Breast epithelium (tissue), 3 donors: Measurements from ENCODE around the gene CAMTA1.

Source experiments
- POLR2A ChIP-seq: fragments of 450-650 bp; IDR thresholded peaks from one replicate; pipeline ENCODE4 v1.6.1; 2016; ENCODE audit warnings: antibody characterized with exemption, mild to moderate bottlenecking, moderate library complexity
- TF ChIP-seq, protein P1 (sequence below), 3 donors: fragments of 450-650 bp; IDR thresholded peaks; one replicate each; pipeline ENCODE4 v1.5.1; 2016 to 2017; ENCODE audit warnings: antibody characterized with exemption in 3 of 3, mild to moderate bottlenecking in 3 of 3, moderate library complexity in 3 of 3

DNA sequence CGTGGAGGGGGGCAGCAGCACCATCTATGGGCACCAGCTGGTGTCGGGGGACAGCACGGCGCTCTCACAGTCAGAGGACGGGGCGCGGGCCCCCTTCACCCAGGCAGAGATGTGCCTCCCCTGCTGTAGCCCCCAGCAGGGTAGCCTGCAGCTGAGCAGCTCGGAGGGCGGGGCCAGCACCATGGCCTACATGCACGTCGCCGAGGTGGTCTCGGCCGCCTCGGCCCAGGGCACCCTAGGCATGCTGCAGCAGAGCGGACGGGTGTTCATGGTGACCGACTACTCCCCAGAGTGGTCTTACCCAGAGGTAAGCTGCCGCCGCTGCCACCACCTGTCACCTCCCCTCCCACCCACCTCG lies 879.6 kb downstream of the CAMTA1 start:
- TF ChIP-seq, protein P1, sequence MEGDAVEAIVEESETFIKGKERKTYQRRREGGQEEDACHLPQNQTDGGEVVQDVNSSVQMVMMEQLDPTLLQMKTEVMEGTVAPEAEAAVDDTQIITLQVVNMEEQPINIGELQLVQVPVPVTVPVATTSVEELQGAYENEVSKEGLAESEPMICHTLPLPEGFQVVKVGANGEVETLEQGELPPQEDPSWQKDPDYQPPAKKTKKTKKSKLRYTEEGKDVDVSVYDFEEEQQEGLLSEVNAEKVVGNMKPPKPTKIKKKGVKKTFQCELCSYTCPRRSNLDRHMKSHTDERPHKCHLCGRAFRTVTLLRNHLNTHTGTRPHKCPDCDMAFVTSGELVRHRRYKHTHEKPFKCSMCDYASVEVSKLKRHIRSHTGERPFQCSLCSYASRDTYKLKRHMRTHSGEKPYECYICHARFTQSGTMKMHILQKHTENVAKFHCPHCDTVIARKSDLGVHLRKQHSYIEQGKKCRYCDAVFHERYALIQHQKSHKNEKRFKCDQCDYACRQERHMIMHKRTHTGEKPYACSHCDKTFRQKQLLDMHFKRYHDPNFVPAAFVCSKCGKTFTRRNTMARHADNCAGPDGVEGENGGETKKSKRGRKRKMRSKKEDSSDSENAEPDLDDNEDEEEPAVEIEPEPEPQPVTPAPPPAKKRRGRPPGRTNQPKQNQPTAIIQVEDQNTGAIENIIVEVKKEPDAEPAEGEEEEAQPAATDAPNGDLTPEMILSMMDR (IDR thresholded peaks at IDR 0.05): no peak
- TF ChIP-seq POLR2A: no peak
